ENCODE data around the gene CACNA1B.

Gene CACNA1B

GRCh38 chr9:137971477-137972138 is 94.0 kb downstream of the CACNA1B start:
- TF ChIP-seq TEAD4 (IDR thresholded peaks at IDR 0.05) (no peak), FOXM1 (IDR thresholded peaks at IDR 0.05; ENCODE audit: borderline replicate concordance, low read depth) (no peak), RAD21 (IDR thresholded peaks at IDR 0.05; ENCODE audit: low read depth) (no peak), ZBTB7A (IDR thresholded peaks at IDR 0.05; ENCODE audit: low read depth) (no peak), YY1 (IDR thresholded peaks at IDR 0.05; ENCODE audit: low read depth) (no peak), CREB1 (IDR thresholded peaks at IDR 0.05; ENCODE audit: low read depth) (no peak), TCF12 (IDR thresholded peaks at IDR 0.05; ENCODE audit: low read depth) (no peak)
- TF ChIP-seq, protein P1, sequence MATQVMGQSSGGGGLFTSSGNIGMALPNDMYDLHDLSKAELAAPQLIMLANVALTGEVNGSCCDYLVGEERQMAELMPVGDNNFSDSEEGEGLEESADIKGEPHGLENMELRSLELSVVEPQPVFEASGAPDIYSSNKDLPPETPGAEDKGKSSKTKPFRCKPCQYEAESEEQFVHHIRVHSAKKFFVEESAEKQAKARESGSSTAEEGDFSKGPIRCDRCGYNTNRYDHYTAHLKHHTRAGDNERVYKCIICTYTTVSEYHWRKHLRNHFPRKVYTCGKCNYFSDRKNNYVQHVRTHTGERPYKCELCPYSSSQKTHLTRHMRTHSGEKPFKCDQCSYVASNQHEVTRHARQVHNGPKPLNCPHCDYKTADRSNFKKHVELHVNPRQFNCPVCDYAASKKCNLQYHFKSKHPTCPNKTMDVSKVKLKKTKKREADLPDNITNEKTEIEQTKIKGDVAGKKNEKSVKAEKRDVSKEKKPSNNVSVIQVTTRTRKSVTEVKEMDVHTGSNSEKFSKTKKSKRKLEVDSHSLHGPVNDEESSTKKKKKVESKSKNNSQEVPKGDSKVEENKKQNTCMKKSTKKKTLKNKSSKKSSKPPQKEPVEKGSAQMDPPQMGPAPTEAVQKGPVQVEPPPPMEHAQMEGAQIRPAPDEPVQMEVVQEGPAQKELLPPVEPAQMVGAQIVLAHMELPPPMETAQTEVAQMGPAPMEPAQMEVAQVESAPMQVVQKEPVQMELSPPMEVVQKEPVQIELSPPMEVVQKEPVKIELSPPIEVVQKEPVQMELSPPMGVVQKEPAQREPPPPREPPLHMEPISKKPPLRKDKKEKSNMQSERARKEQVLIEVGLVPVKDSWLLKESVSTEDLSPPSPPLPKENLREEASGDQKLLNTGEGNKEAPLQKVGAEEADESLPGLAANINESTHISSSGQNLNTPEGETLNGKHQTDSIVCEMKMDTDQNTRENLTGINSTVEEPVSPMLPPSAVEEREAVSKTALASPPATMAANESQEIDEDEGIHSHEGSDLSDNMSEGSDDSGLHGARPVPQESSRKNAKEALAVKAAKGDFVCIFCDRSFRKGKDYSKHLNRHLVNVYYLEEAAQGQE (IDR thresholded peaks at IDR 0.05; ENCODE audit: low read depth), result no peak

DNA sequence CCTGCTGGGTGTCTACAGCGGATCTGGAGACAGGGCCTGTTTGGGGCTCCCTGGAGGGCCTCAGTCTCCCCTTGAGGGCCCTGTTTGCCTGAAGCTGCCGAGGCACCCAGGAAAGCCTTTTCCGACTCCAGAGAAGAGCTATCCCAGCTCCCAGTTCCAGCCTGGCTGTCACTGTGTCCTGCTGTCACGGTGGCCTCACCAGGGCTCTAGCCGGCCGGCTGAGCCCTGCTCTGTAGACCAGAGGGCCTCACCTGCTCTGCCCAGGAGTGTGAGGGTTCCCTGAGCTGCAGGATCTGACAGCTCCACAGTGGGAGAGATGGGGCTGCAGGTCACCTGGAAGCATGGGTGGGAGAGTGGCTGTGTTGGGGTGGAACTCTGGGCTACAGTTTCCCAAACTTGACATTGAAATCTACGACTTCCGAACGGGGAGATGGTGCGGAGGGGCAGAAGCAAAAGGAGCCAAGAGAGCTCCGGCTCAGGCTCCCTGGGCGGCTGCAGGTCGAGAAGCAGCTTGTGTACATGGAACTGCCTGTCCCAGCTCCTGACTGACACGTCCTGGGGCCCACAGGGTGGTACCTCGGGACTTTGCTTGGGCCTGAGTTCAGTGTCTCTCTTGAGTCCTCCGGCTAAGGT is 94.9 kb downstream of the CACNA1B start:
- TF ChIP-seq RAD21 (IDR thresholded peaks at IDR 0.05; ENCODE audit: low read depth) (no peak), YY1 (IDR thresholded peaks at IDR 0.05; ENCODE audit: low read depth) (no peak), TCF12 (IDR thresholded peaks at IDR 0.05; ENCODE audit: low read depth) (no peak), TAF1 (IDR thresholded peaks at IDR 0.05; ENCODE audit: low read depth) (no peak), EP300 (IDR thresholded peaks at IDR 0.05; ENCODE audit: borderline replicate concordance) (no peak), ZBTB7A (IDR thresholded peaks at IDR 0.05; ENCODE audit: low read depth) (no peak), NFIC (IDR thresholded peaks at IDR 0.05) (no peak), FOXM1 (IDR thresholded peaks at IDR 0.05; ENCODE audit: borderline replicate concordance, low read depth) (no peak), TEAD4 (IDR thresholded peaks at IDR 0.05) (no peak)
- TF ChIP-seq, protein P2, sequence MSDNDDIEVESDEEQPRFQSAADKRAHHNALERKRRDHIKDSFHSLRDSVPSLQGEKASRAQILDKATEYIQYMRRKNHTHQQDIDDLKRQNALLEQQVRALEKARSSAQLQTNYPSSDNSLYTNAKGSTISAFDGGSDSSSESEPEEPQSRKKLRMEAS (IDR thresholded peaks at IDR 0.05), result no peak
- TF ChIP-seq, protein P3, sequence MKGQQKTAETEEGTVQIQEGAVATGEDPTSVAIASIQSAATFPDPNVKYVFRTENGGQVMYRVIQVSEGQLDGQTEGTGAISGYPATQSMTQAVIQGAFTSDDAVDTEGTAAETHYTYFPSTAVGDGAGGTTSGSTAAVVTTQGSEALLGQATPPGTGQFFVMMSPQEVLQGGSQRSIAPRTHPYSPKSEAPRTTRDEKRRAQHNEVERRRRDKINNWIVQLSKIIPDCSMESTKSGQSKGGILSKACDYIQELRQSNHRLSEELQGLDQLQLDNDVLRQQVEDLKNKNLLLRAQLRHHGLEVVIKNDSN (IDR thresholded peaks at IDR 0.05), result no peak

DNA sequence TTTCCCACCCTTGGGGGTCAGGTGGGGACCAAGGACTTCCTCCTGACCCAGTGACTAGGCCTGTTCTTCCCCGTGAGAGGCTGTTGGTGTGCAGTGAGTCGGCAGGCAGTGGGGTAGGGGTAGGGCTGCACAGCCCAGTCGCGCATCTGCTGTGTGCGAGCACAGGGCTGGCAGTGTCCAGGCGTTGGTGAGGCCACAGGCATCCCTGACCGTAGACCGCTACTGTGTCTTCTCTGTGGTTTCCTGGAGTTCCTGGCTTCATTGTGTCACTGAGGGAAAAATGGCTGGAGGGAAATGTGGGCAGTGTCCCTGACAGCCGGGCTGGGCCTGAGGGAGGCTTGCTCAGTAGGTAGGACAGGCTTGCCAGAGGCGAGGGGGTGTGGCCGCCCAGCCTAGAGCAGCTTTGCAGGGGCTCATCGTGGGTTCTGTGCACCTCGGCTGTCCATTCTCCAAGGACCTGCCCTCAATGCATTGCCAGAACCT is 95.4 kb downstream of the CACNA1B start:
- no peak for TF ChIP-seq ZBTB7A (IDR thresholded peaks at IDR 0.05; ENCODE audit: low read depth)
- no peak for TF ChIP-seq NFIC (IDR thresholded peaks at IDR 0.05)
- TF ChIP-seq TAF1 (IDR thresholded peaks at IDR 0.05; ENCODE audit: low read depth), result no peak
- no peak for TF ChIP-seq TEAD4 (IDR thresholded peaks at IDR 0.05)
- no peak for TF ChIP-seq YY1 (IDR thresholded peaks at IDR 0.05; ENCODE audit: low read depth)
- TF ChIP-seq, protein P2 (IDR thresholded peaks at IDR 0.05), result no peak
- TF ChIP-seq, protein P3 (IDR thresholded peaks at IDR 0.05), result no peak
- TF ChIP-seq EP300 (IDR thresholded peaks at IDR 0.05; ENCODE audit: borderline replicate concordance), result no peak
- no peak for TF ChIP-seq CEBPB (IDR thresholded peaks at IDR 0.05)

- TF ChIP-seq, protein P3 (IDR thresholded peaks at IDR 0.05), result no peak
These were observed 96.3 kb downstream of the CACNA1B start for GRCh38 chr9:137973829-137974416.

- TF ChIP-seq YY1 (IDR thresholded peaks at IDR 0.05; ENCODE audit: low read depth) (no peak), TEAD4 (IDR thresholded peaks at IDR 0.05) (no peak), CEBPB (IDR thresholded peaks at IDR 0.05) (no peak)
These were observed 97.4 kb downstream of the CACNA1B start for GRCh38 chr9:137974746-137975526.

GRCh38 chr9:137975527-137975913 is 97.9 kb downstream of the CACNA1B start:
- TF ChIP-seq ZBTB7A (IDR thresholded peaks at IDR 0.05; ENCODE audit: low read depth) (no peak), TAF1 (IDR thresholded peaks at IDR 0.05; ENCODE audit: low read depth) (no peak), EGR1 (IDR thresholded peaks at IDR 0.05) (no peak), TEAD4 (IDR thresholded peaks at IDR 0.05) (no peak), CREB1 (IDR thresholded peaks at IDR 0.05; ENCODE audit: low read depth) (no peak), RAD21 (IDR thresholded peaks at IDR 0.05; ENCODE audit: low read depth) (no peak), NFIC (IDR thresholded peaks at IDR 0.05) (no peak), FOXM1 (IDR thresholded peaks at IDR 0.05; ENCODE audit: borderline replicate concordance, low read depth) (no peak), YY1 (IDR thresholded peaks at IDR 0.05; ENCODE audit: low read depth) (no peak), TCF12 (IDR thresholded peaks at IDR 0.05; ENCODE audit: low read depth) (no peak), CEBPB (IDR thresholded peaks at IDR 0.05) (no peak), EP300 (IDR thresholded peaks at IDR 0.05; ENCODE audit: borderline replicate concordance) (no peak)
- TF ChIP-seq, protein P1 (IDR thresholded peaks at IDR 0.05; ENCODE audit: low read depth), result no peak
- TF ChIP-seq, protein P2 (IDR thresholded peaks at IDR 0.05), result no peak
- TF ChIP-seq, protein P3 (IDR thresholded peaks at IDR 0.05), result no peak

Measured in Ishikawa (cell line).